H9 (cell line): ENCODE measurements around the gene CYP27B1. TPM values are rescaled to one million over a fixed set of nuclear protein-coding genes. Genes with fewer than 3 reads are reported as not detected.

Experiments used
- DNase-seq: peaks from one replicate; pipeline ENCODE4 v3.0.0-alpha.2; 2017
- H2AFZ ChIP-seq: one replicate; pipeline ENCODE4 v1.6.1; 2013; ENCODE audit warnings: mild to moderate bottlenecking, low read length, control low read depth, moderate library complexity
- H2AK5ac ChIP-seq: 2 replicates; pipeline ENCODE4 v1.6.1; 2013; ENCODE audit warnings: low read length, control low read depth, mixed read lengths; ENCODE audit not compliant: insufficient read length
- H2BK120ac ChIP-seq: one replicate; pipeline ENCODE4 v1.6.1; 2013; ENCODE audit warnings: low read depth, mild to moderate bottlenecking, low read length, control low read depth, inconsistent platforms; ENCODE audit not compliant: poor library complexity, severe bottlenecking
- H2BK12ac ChIP-seq: 2 replicates; pipeline ENCODE4 v1.6.1; 2013; ENCODE audit warnings: low read length, control low read depth, mixed read lengths, low read depth; ENCODE audit not compliant: insufficient read length
- H2BK15ac ChIP-seq: 2 replicates; pipeline ENCODE4 v1.6.1; 2013; ENCODE audit warnings: low read depth, low read length, control low read depth
- H2BK20ac ChIP-seq: one replicate; pipeline ENCODE4 v1.6.1; 2013; ENCODE audit warnings: low read depth, mild to moderate bottlenecking, low read length, control low read depth, inconsistent platforms; ENCODE audit not compliant: poor library complexity, severe bottlenecking
- H2BK5ac ChIP-seq: 2 replicates; pipeline ENCODE4 v1.6.1; 2013; ENCODE audit warnings: low read length, control low read depth, mixed read lengths; ENCODE audit not compliant: insufficient read length
- H3K14ac ChIP-seq: 2 replicates; pipeline ENCODE4 v1.6.1; 2013; ENCODE audit warnings: low read length, control low read depth; ENCODE audit not compliant: insufficient read depth
- H3K18ac ChIP-seq: 2 replicates; pipeline ENCODE4 v1.6.1; 2013; ENCODE audit warnings: low read depth, mild to moderate bottlenecking, mixed read lengths, low read length, control low read depth; ENCODE audit not compliant: insufficient read length
- H3K23ac ChIP-seq: 2 replicates; pipeline ENCODE4 v1.6.1; 2013; ENCODE audit warnings: low read length, control low read depth, mixed read lengths, low read depth; ENCODE audit not compliant: insufficient read length
- H3K23me2 ChIP-seq: 2 replicates; pipeline ENCODE4 v1.6.1; 2013; ENCODE audit warnings: low read depth, mild to moderate bottlenecking, mixed read lengths, low read length, control low read depth; ENCODE audit not compliant: insufficient read length, poor library complexity, severe bottlenecking
- H3K27ac ChIP-seq: 2 replicates; pipeline ENCODE4 v1.5.1; 2013; ENCODE audit warnings: low read length, control low read depth, mixed read lengths, low read depth; ENCODE audit not compliant: insufficient read length
- H3K27me3 ChIP-seq: 2 replicates; pipeline ENCODE4 v1.6.1; 2013; ENCODE audit warnings: low read length, control low read depth, inconsistent platforms; ENCODE audit not compliant: insufficient read depth
- H3K4ac ChIP-seq: 2 replicates; pipeline ENCODE4 v1.6.1; 2013; ENCODE audit warnings: low read depth, mild to moderate bottlenecking, control low read depth, inconsistent platforms, low read length, moderate library complexity
- H3K4me1 ChIP-seq: 2 replicates; pipeline ENCODE4 v1.6.1; 2013; ENCODE audit warnings: low read length, control low read depth, inconsistent platforms; ENCODE audit not compliant: insufficient read depth
- H3K4me2 ChIP-seq: 2 replicates; pipeline ENCODE4 v1.6.1; 2013; ENCODE audit warnings: low read length, control low read depth, mixed read lengths; ENCODE audit not compliant: insufficient read length, insufficient read depth
- H3K56ac ChIP-seq: 2 replicates; pipeline ENCODE4 v1.6.1; 2013; ENCODE audit warnings: low read depth, mild to moderate bottlenecking, mixed read lengths, low read length, control low read depth; ENCODE audit not compliant: insufficient read length
- H3K79me1 ChIP-seq: 2 replicates; pipeline ENCODE4 v1.6.1; 2013; ENCODE audit warnings: low read depth, mild to moderate bottlenecking, moderate library complexity, low read length, control low read depth, inconsistent platforms; ENCODE audit not compliant: insufficient read depth, poor library complexity, severe bottlenecking
- H3K79me2 ChIP-seq: 2 replicates; pipeline ENCODE4 v1.6.1; 2013; ENCODE audit warnings: low read length, control low read depth, inconsistent platforms; ENCODE audit not compliant: insufficient read depth
- H3K9ac ChIP-seq: 2 replicates; pipeline ENCODE4 v1.6.1; 2013; ENCODE audit warnings: low read length, control low read depth, mixed read lengths; ENCODE audit not compliant: insufficient read length; ENCODE audit errors: extremely low read depth
- H3K9me3 ChIP-seq: one replicate; pipeline ENCODE4 v1.6.1; 2013; ENCODE audit warnings: low read depth, low read length, inconsistent platforms; ENCODE audit not compliant: control insufficient read depth
- H3T11ph ChIP-seq: one replicate; pipeline ENCODE4 v1.6.1; 2013; ENCODE audit warnings: mild to moderate bottlenecking, low read length, control low read depth, inconsistent platforms
- H4K20me1 ChIP-seq: one replicate; pipeline ENCODE4 v1.6.1; 2013; ENCODE audit not compliant: control insufficient read depth, insufficient read length, insufficient read depth
- H4K5ac ChIP-seq: 2 replicates; pipeline ENCODE4 v1.6.1; 2013; ENCODE audit warnings: low read depth, mild to moderate bottlenecking, mixed read lengths, low read length, control low read depth; ENCODE audit not compliant: insufficient read length
- H4K8ac ChIP-seq: replicated peaks from 2 replicates; pipeline ENCODE4 v1.6.1; 2013; ENCODE audit warnings: low read length, control low read depth, mixed read lengths, low read depth; ENCODE audit not compliant: insufficient read length
- H4K91ac ChIP-seq: 2 replicates; pipeline ENCODE4 v1.6.1; 2013; ENCODE audit warnings: low read depth, mild to moderate bottlenecking, moderate library complexity, mixed read lengths, low read length, control low read depth; ENCODE audit not compliant: insufficient read length
- H3K27ac Mint-ChIP-seq, 3 experiments: 2 replicates in 2 of 3; 3 replicates in 1 of 3; pipeline ENCODE4 v1.8.0; 2020 to 2021; ENCODE audit warnings: mixed read lengths in 3 of 3, mild to moderate bottlenecking in 1 of 3, moderate library complexity in 1 of 3
- H3K27me3 Mint-ChIP-seq: 2 replicates; pipeline ENCODE4 v1.8.0; 2021; ENCODE audit warnings: low read depth, mild to moderate bottlenecking, moderate library complexity, mixed read lengths
- H3K36me3 Mint-ChIP-seq, 3 experiments: 2 replicates in 2 of 3; 3 replicates in 1 of 3; pipeline ENCODE4 v1.8.0; 2020 to 2021; ENCODE audit warnings: low read depth in 3 of 3, mixed read lengths in 3 of 3; ENCODE audit not compliant: insufficient read depth in 1 of 3
- H3K4me1 Mint-ChIP-seq, 2 experiments: 2 replicates each; pipeline ENCODE4 v1.8.0; 2020; ENCODE audit warnings: mixed read lengths in 2 of 2
- H3K4me3 Mint-ChIP-seq, 2 experiments: 2 replicates in 1 of 2; 3 replicates in 1 of 2; pipeline ENCODE4 v1.8.0; 2020 to 2021; ENCODE audit warnings: mild to moderate bottlenecking in 2 of 2, mixed read lengths in 2 of 2, moderate library complexity in 1 of 2
- H3K9me3 Mint-ChIP-seq, 2 experiments: 2 replicates in 1 of 2; 3 replicates in 1 of 2; pipeline ENCODE4 v1.8.0; 2020; ENCODE audit warnings: mild to moderate bottlenecking in 2 of 2, mixed read lengths in 2 of 2, moderate library complexity in 1 of 2
- WGBS: extraction: QIAGEN DNeasy Blood & Tissue Kit; methylation state at CpG from one replicate; pipeline ENCODE4 v1.1.7; 2013; ENCODE audit warnings: missing lambda C conversion rate, low lambda C conversion rate, mixed read lengths; ENCODE audit not compliant: insufficient read length; ENCODE audit errors: extremely low coverage; 5-methylcytosine and 5-hydroxymethylcytosine counted together
- total RNA-seq: library from RNA; stranded (reverse); gene quantifications from 2 replicates; pipeline ENCODE4 v1.2.1, GENCODE V29; 2021
- TF ChIP-seq, protein P1 (sequence below): fragments of 200-600 bp; sonication (generic); conservative IDR thresholded peaks from 3 replicates; pipeline ENCODE4 v1.8.0; 2021; ENCODE audit warnings: antibody characterized with exemption, mild to moderate bottlenecking

The CYP27B1 gene
- total RNA-seq, 1 experiment from 2014 or later = 6.1 TPM

DNA sequence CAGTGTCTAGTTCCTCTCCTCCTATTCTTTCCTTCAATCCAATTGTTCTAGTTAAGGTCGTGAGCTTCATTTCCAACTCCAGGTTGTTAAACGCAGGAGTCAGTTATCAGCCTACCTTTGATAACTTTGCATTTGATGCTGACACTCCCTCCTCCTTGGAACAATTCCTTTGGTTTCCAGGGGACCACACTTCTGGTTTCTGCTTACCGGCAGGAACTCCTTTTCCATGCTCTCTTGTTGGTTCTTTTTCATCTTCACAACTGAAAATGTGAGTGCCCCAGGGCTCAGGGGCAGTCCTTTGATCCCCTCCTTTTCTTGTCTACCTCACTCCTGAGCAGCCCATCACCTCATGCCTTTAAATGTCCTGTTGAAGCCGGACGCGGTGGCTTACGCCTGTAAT lies 10.5 kb upstream of the CYP27B1 start:
- Histone ChIP-seq H3K27me3 (no peaks in the 10 kb centered on the region), H4K20me1 (no peaks in the 10 kb centered on the region), H3K4me2 (no peak overlapping the region), H2BK12ac (no peak overlapping the region), H3K9me3 (no peaks in the 10 kb centered on the region), H2BK15ac (no peak overlapping the region), H2AFZ (no peak overlapping the region), H3K27ac (no peak overlapping the region), H3K18ac (no peak overlapping the region), H2BK120ac (no peak overlapping the region), H3K79me2 (no peaks in the 10 kb centered on the region), H3K4me1 (no peaks in the 10 kb centered on the region), H2AK5ac (no peak overlapping the region), H4K8ac (no peak overlapping the region), H3K23ac (no peak overlapping the region), H2BK20ac (no peak overlapping the region), H3K56ac (no peak overlapping the region), H3T11ph (no peak overlapping the region), H3K23me2 (peaks cover 5% of the 10 kb centered on the region), H3K14ac (no peak overlapping the region), H4K91ac (no peak overlapping the region), H2BK5ac (no peak overlapping the region), H3K9ac (no peak overlapping the region), H3K79me1 (no peaks in the 10 kb centered on the region), H3K4ac (no peak overlapping the region), H4K5ac (no peak overlapping the region)
- TF ChIP-seq, protein P1, sequence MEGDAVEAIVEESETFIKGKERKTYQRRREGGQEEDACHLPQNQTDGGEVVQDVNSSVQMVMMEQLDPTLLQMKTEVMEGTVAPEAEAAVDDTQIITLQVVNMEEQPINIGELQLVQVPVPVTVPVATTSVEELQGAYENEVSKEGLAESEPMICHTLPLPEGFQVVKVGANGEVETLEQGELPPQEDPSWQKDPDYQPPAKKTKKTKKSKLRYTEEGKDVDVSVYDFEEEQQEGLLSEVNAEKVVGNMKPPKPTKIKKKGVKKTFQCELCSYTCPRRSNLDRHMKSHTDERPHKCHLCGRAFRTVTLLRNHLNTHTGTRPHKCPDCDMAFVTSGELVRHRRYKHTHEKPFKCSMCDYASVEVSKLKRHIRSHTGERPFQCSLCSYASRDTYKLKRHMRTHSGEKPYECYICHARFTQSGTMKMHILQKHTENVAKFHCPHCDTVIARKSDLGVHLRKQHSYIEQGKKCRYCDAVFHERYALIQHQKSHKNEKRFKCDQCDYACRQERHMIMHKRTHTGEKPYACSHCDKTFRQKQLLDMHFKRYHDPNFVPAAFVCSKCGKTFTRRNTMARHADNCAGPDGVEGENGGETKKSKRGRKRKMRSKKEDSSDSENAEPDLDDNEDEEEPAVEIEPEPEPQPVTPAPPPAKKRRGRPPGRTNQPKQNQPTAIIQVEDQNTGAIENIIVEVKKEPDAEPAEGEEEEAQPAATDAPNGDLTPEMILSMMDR = no peak
- no peak overlapping the region for H3K27ac Mint-ChIP-seq
- H3K9me3 Mint-ChIP-seq = no peaks in the 10 kb centered on the region
- peaks cover 7% of the 10 kb centered on the region; the same call in 1 of the 2 replicates for H3K27me3 Mint-ChIP-seq
- peaks cover 0 to 5% (median 0%) of the 10 kb centered on the region in 3 experiments; a peak in 1 of 7 replicates for H3K36me3 Mint-ChIP-seq
- H3K4me3 Mint-ChIP-seq = no peak overlapping the region
- no peak for DNase-seq
- H3K4me1 Mint-ChIP-seq = peaks cover 2 to 5% of the 10 kb centered on the region in 2 experiments; a peak in 3 of 4 replicates
- no CpG with 5 or more reads among the region's 7 CpGs for WGBS
